NK-92 (cell line): ENCODE data around the gene LAT.
"Not testable (repeated sequence)": the region's sequence is repeated elsewhere in the genome, so short reads cannot be mapped to it uniquely, and the experiment has no call there.

ENCODE experiments used
- DNase-seq: peaks from one replicate; lab custom pipeline; 2025; ENCODE audit not compliant: unreplicated experiment; lab: John Stamatoyannopoulos, UW

Gene LAT

GRCh38 chr16:28984619-28985135, at the start of gene LAT:
LAT (plus strand) TSS chr16:28985052; CDS start chr16:28985418, 366 bp downstream.
- no peak for DNase-seq

GRCh38 chr16:28935346-28935745, 49.5 kb upstream of the LAT start:
- no peak for DNase-seq

- DNase-seq = no peak
Observed at GRCh38 chr16:28935924-28936783, 48.7 kb upstream of the LAT start.

- no peak for DNase-seq
Observed at GRCh38 chr16:28936784-28937155, 48.1 kb upstream of the LAT start.

- DNase-seq = no peak
Observed at GRCh38 chr16:28937222-28937876, 47.5 kb upstream of the LAT start.

- DNase-seq = no peak
Observed at GRCh38 chr16:28938721-28939120, 46.1 kb upstream of the LAT start.

GRCh38 chr16:28939825-28940224, 45.0 kb upstream of the LAT start:
- not testable (repeated sequence) for DNase-seq

GRCh38 chr16:28943281-28943680, 41.6 kb upstream of the LAT start:
- DNase-seq = no peak

- DNase-seq = no peak
Observed at GRCh38 chr16:28946681-28947080, 38.2 kb upstream of the LAT start.

- DNase-seq = peak; percentile 92
Observed at GRCh38 chr16:28950648-28951409, 34.0 kb upstream of the LAT start, which contains the start of gene NFATC2IP. NFATC2IP (plus strand) TSS chr16:28950937; CDS start chr16:28951012, 75 bp downstream.

- DNase-seq = no peak
Observed at GRCh38 chr16:28951410-28951943, 33.4 kb upstream of the LAT start.

- DNase-seq = no peak
Observed at GRCh38 chr16:28958216-28958615, 26.6 kb upstream of the LAT start.

GRCh38 chr16:28958836-28959235, 26.0 kb upstream of the LAT start:
- DNase-seq = no peak

GRCh38 chr16:28964072-28964471, 20.8 kb upstream of the LAT start:
- no peak for DNase-seq

- no peak for DNase-seq
Observed at GRCh38 chr16:28964496-28964895, 20.4 kb upstream of the LAT start.

GRCh38 chr16:28967156-28967555, 17.7 kb upstream of the LAT start:
- DNase-seq = no peak

GRCh38 chr16:28969696-28970095, 15.2 kb upstream of the LAT start:
- not testable (repeated sequence) for DNase-seq

GRCh38 chr16:28974007-28974436, 10.8 kb upstream of the LAT start:
- DNase-seq = no peak

- peak; percentile 23 for DNase-seq
Observed at GRCh38 chr16:28974437-28975157, 10.3 kb upstream of the LAT start, which contains the start of gene SPNS1. SPNS1 (plus strand) TSS chr16:28974778; CDS start chr16:28975152, 374 bp downstream.

GRCh38 chr16:28975158-28975599, 9.7 kb upstream of the LAT start:
- no peak for DNase-seq
